Measurements from ENCODE around the gene ANKRD33. TPM values are rescaled to one million over a fixed set of nuclear protein-coding genes. Genes with fewer than 3 reads are reported as not detected.

The ANKRD33 gene
- polyA plus RNA-seq, 4 donors: 0.04 TPM; not detected in 3

GRCh38 chr12:51898506-51898905 lies 10.6 kb downstream of the ANKRD33 start:
- no peaks in the 10 kb centered on the region for H3K9me3 ChIP-seq (ENCODE audit: control insufficient read depth in 2 of 2, insufficient read depth in 1 of 2, low read depth in 1 of 2, low read length in 1 of 2)
- H3K4me1 ChIP-seq (ENCODE audit: control insufficient read depth in 3 of 3, insufficient read depth in 2 of 3, low read depth in 1 of 3, low read length in 2 of 3): peaks cover 0 to 14% (median 0%) of the 10 kb centered on the region in 3 donors
- no peak overlapping the region for H3K4me3 ChIP-seq (ENCODE audit: low read depth in 1 of 3, low read length in 3 of 3)
- WGBS, 3 donors: 63 to 75% (median 64%) methylated on average over 2 of the region's 2 CpGs
- DNase-seq (no peak), FAIRE-seq (no peak)
- peaks cover 0 to 2% (median 0%) of the 10 kb centered on the region in 3 donors for H3K27me3 ChIP-seq (ENCODE audit: control insufficient read depth in 3 of 3, insufficient read depth in 3 of 3, low read length in 3 of 3)
- peak overlapping the region in 1 of 3 donors; percentile 57 for H3K27ac ChIP-seq (ENCODE audit: low read depth in 1 of 3, low read length in 2 of 3)
- no peaks in the 10 kb centered on the region for H3K36me3 ChIP-seq (ENCODE audit: control insufficient read depth in 3 of 3, insufficient read depth in 2 of 3, low read depth in 1 of 3, low read length in 3 of 3)

- no peak for DNase-seq
- no peak for FAIRE-seq
Measured at GRCh38 chr12:51898937-51899336, 11.0 kb downstream of the ANKRD33 start.

GRCh38 chr12:51900323-51900889 lies 12.5 kb downstream of the ANKRD33 start:
- peaks cover 0 to 9% (median 0%) of the 10 kb centered on the region in 3 donors for H3K4me1 ChIP-seq (ENCODE audit: control insufficient read depth in 3 of 3, insufficient read depth in 2 of 3, low read depth in 1 of 3, low read length in 2 of 3)
- H3K4me3 ChIP-seq (ENCODE audit: low read depth in 1 of 3, low read length in 3 of 3): no peak overlapping the region
- WGBS, 3 donors: 95 to 96% (median 95%) methylated on average over 43 of the region's 43 CpGs
- H3K27ac ChIP-seq (ENCODE audit: low read depth in 1 of 3, low read length in 2 of 3): no peak overlapping the region
- FAIRE-seq: no peak
- no peak for DNase-seq
- no peaks in the 10 kb centered on the region for H3K9me3 ChIP-seq (ENCODE audit: control insufficient read depth in 2 of 2, insufficient read depth in 1 of 2, low read depth in 1 of 2, low read length in 1 of 2)
- no peaks in the 10 kb centered on the region for H3K36me3 ChIP-seq (ENCODE audit: control insufficient read depth in 3 of 3, insufficient read depth in 2 of 3, low read depth in 1 of 3, low read length in 3 of 3)
- H3K27me3 ChIP-seq (ENCODE audit: control insufficient read depth in 3 of 3, insufficient read depth in 3 of 3, low read length in 3 of 3): peaks cover 0 to 2% (median 0%) of the 10 kb centered on the region in 3 donors

More at GRCh38 chr12:51898937-51899336, 11.0 kb downstream of the ANKRD33 start:
- Histone ChIP-seq H3K36me3 (ENCODE audit: control insufficient read depth in 3 of 3, insufficient read depth in 2 of 3, low read depth in 1 of 3, low read length in 3 of 3) (no peaks in the 10 kb centered on the region), H3K4me3 (ENCODE audit: low read depth in 1 of 3, low read length in 3 of 3) (no peak overlapping the region), H3K4me1 (ENCODE audit: control insufficient read depth in 3 of 3, insufficient read depth in 2 of 3, low read depth in 1 of 3, low read length in 2 of 3) (peaks cover 0 to 14% (median 0%) of the 10 kb centered on the region in 3 donors), H3K27ac (ENCODE audit: low read depth in 1 of 3, low read length in 2 of 3) (peak overlapping the region in 1 of 3 donors; percentile 57), H3K9me3 (ENCODE audit: control insufficient read depth in 2 of 2, insufficient read depth in 1 of 2, low read depth in 1 of 2, low read length in 1 of 2) (no peaks in the 10 kb centered on the region), H3K27me3 (ENCODE audit: control insufficient read depth in 3 of 3, insufficient read depth in 3 of 3, low read length in 3 of 3) (peaks cover 0 to 2% (median 0%) of the 10 kb centered on the region in 3 donors)
- WGBS, 3 donors: 70 to 79% (median 77%) methylated on average over 9 of the region's 9 CpGs

- 42 to 70% (median 54%) methylated on average over 14 of the region's 14 CpGs for WGBS, 3 donors
- no peaks in the 10 kb centered on the region for H3K27me3 ChIP-seq (ENCODE audit: control insufficient read depth in 3 of 3, insufficient read depth in 3 of 3, low read length in 3 of 3)
- H3K9me3 ChIP-seq (ENCODE audit: control insufficient read depth in 2 of 2, insufficient read depth in 1 of 2, low read depth in 1 of 2, low read length in 1 of 2): no peaks in the 10 kb centered on the region
- peak; percentile 83 to 86 for DNase-seq
- H3K27ac ChIP-seq (ENCODE audit: low read depth in 1 of 3, low read length in 2 of 3): no peak overlapping the region
- no peak for FAIRE-seq
- H3K4me1 ChIP-seq (ENCODE audit: control insufficient read depth in 3 of 3, insufficient read depth in 2 of 3, low read depth in 1 of 3, low read length in 2 of 3): peaks cover 0 to 14% (median 6%) of the 10 kb centered on the region in 3 donors
- no peak overlapping the region for H3K4me3 ChIP-seq (ENCODE audit: low read depth in 1 of 3, low read length in 3 of 3)
- no peaks in the 10 kb centered on the region for H3K36me3 ChIP-seq (ENCODE audit: control insufficient read depth in 3 of 3, insufficient read depth in 2 of 3, low read depth in 1 of 3, low read length in 3 of 3)
Measured at GRCh38 chr12:51901121-51901817, 13.4 kb downstream of the ANKRD33 start.

- H3K36me3 ChIP-seq (ENCODE audit: control insufficient read depth in 3 of 3, insufficient read depth in 2 of 3, low read depth in 1 of 3, low read length in 3 of 3): no peaks in the 10 kb centered on the region
- H3K27me3 ChIP-seq (ENCODE audit: control insufficient read depth in 3 of 3, insufficient read depth in 3 of 3, low read length in 3 of 3): no peaks in the 10 kb centered on the region
- H3K9me3 ChIP-seq (ENCODE audit: control insufficient read depth in 2 of 2, insufficient read depth in 1 of 2, low read depth in 1 of 2, low read length in 1 of 2): no peaks in the 10 kb centered on the region
- FAIRE-seq (no peak), DNase-seq (no peak)
- 85 to 94% (median 89%) methylated on average over 11 of the region's 11 CpGs for WGBS, 3 donors
- H3K4me1 ChIP-seq (ENCODE audit: control insufficient read depth in 3 of 3, insufficient read depth in 2 of 3, low read depth in 1 of 3, low read length in 2 of 3): peaks cover 0 to 19% (median 6%) of the 10 kb centered on the region in 3 donors
- H3K27ac ChIP-seq (ENCODE audit: low read depth in 1 of 3, low read length in 2 of 3): no peak overlapping the region
- H3K4me3 ChIP-seq (ENCODE audit: low read depth in 1 of 3, low read length in 3 of 3): no peak overlapping the region
Measured at GRCh38 chr12:51901881-51902280, 14.0 kb downstream of the ANKRD33 start.

GRCh38 chr12:51904951-51905470 lies 17.1 kb downstream of the ANKRD33 start:
- peaks cover 0 to 14% (median 0%) of the 10 kb centered on the region in 3 donors for H3K27me3 ChIP-seq (ENCODE audit: control insufficient read depth in 3 of 3, insufficient read depth in 3 of 3, low read length in 3 of 3)
- no peak overlapping the region for H3K4me3 ChIP-seq (ENCODE audit: low read depth in 1 of 3, low read length in 3 of 3)
- peak in 1 of 2 donors; percentile 17 for DNase-seq
- peak overlapping the region; percentile 0 to 97 (median 69) for H3K27ac ChIP-seq (ENCODE audit: low read depth in 1 of 3, low read length in 2 of 3)
- peaks cover 0 to 3% (median 0%) of the 10 kb centered on the region in 3 donors for H3K36me3 ChIP-seq (ENCODE audit: control insufficient read depth in 3 of 3, insufficient read depth in 2 of 3, low read depth in 1 of 3, low read length in 3 of 3)
- H3K9me3 ChIP-seq (ENCODE audit: control insufficient read depth in 2 of 2, insufficient read depth in 1 of 2, low read depth in 1 of 2, low read length in 1 of 2): no peaks in the 10 kb centered on the region
- H3K4me1 ChIP-seq (ENCODE audit: control insufficient read depth in 3 of 3, insufficient read depth in 2 of 3, low read depth in 1 of 3, low read length in 2 of 3): peaks cover 0 to 26% (median 6%) of the 10 kb centered on the region in 3 donors
- no peak for FAIRE-seq

GRCh38 chr12:51905471-51906429 lies 17.8 kb downstream of the ANKRD33 start:
- peaks cover 0 to 5% (median 0%) of the 10 kb centered on the region in 3 donors for H3K36me3 ChIP-seq (ENCODE audit: control insufficient read depth in 3 of 3, insufficient read depth in 2 of 3, low read depth in 1 of 3, low read length in 3 of 3)
- peak; percentile 49 to 68 for DNase-seq
- peak overlapping the region; percentile 0 to 97 (median 69) for H3K27ac ChIP-seq (ENCODE audit: low read depth in 1 of 3, low read length in 2 of 3)
- peaks cover 0 to 26% (median 6%) of the 10 kb centered on the region in 3 donors for H3K4me1 ChIP-seq (ENCODE audit: control insufficient read depth in 3 of 3, insufficient read depth in 2 of 3, low read depth in 1 of 3, low read length in 2 of 3)
- no peaks in the 10 kb centered on the region for H3K9me3 ChIP-seq (ENCODE audit: control insufficient read depth in 2 of 2, insufficient read depth in 1 of 2, low read depth in 1 of 2, low read length in 1 of 2)
- H3K4me3 ChIP-seq (ENCODE audit: low read depth in 1 of 3, low read length in 3 of 3): no peak overlapping the region
- 32 to 46% (median 41%) methylated on average over 18 of the region's 18 CpGs for WGBS, 3 donors
- H3K27me3 ChIP-seq (ENCODE audit: control insufficient read depth in 3 of 3, insufficient read depth in 3 of 3, low read length in 3 of 3): peaks cover 0 to 14% (median 0%) of the 10 kb centered on the region in 3 donors
- no peak for FAIRE-seq

Measured in small intestine (tissue), 7 donors.